ENCODE measurements around the gene RIMS4. TPM values are rescaled to one million over a fixed set of nuclear protein-coding genes. Genes with fewer than 3 reads are reported as not detected.

RIMS4 gene
- total and polyA plus RNA-seq, 10 of the 15 experiments (the other 5 are each of a cell fraction or from before 2014, with no cell fraction given), result under 0.01 to 0.07 (median 0.05) TPM; not detected in 5

DNA sequence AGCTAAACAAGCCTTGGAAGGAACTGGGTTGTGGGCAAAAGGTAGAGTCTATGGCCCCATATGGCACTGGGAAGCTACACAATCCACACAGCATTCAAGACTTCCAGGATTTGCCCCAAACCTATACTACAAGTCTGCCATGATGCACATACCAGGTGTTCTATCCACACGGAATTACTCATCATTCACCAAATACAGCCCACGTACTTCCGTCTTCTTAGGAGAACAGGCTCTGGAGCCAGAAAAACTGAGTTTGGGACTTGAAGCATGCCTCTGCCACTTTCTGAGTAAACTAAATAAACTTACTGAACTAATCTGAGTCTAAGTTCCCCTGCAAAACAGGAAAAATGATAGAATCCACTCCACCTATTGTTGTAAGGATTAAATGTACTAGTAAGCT is 28.6 kb downstream of the RIMS4 start (continued):
- TF ChIP-seq, protein P1, sequence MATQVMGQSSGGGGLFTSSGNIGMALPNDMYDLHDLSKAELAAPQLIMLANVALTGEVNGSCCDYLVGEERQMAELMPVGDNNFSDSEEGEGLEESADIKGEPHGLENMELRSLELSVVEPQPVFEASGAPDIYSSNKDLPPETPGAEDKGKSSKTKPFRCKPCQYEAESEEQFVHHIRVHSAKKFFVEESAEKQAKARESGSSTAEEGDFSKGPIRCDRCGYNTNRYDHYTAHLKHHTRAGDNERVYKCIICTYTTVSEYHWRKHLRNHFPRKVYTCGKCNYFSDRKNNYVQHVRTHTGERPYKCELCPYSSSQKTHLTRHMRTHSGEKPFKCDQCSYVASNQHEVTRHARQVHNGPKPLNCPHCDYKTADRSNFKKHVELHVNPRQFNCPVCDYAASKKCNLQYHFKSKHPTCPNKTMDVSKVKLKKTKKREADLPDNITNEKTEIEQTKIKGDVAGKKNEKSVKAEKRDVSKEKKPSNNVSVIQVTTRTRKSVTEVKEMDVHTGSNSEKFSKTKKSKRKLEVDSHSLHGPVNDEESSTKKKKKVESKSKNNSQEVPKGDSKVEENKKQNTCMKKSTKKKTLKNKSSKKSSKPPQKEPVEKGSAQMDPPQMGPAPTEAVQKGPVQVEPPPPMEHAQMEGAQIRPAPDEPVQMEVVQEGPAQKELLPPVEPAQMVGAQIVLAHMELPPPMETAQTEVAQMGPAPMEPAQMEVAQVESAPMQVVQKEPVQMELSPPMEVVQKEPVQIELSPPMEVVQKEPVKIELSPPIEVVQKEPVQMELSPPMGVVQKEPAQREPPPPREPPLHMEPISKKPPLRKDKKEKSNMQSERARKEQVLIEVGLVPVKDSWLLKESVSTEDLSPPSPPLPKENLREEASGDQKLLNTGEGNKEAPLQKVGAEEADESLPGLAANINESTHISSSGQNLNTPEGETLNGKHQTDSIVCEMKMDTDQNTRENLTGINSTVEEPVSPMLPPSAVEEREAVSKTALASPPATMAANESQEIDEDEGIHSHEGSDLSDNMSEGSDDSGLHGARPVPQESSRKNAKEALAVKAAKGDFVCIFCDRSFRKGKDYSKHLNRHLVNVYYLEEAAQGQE (IDR thresholded peaks at IDR 0.05; ENCODE audit: low read depth, low read length), result no peak
- TF ChIP-seq HDAC6 (IDR thresholded peaks at IDR 0.05; ENCODE audit: unreplicated experiment) (no peak), ZBTB11 (CRISPR knock-in tag; IDR thresholded peaks at IDR 0.05) (no peak), NR2F1 (conservative IDR thresholded peaks at IDR 0.05) (no peak), NKRF (conservative IDR thresholded peaks at IDR 0.05) (no peak), SMARCA5 (IDR thresholded peaks at IDR 0.05) (no peak), STAT3 (IDR thresholded peaks at IDR 0.05; ENCODE audit: low read depth, low read length) (no peak)
- TF ChIP-seq, protein P2, sequence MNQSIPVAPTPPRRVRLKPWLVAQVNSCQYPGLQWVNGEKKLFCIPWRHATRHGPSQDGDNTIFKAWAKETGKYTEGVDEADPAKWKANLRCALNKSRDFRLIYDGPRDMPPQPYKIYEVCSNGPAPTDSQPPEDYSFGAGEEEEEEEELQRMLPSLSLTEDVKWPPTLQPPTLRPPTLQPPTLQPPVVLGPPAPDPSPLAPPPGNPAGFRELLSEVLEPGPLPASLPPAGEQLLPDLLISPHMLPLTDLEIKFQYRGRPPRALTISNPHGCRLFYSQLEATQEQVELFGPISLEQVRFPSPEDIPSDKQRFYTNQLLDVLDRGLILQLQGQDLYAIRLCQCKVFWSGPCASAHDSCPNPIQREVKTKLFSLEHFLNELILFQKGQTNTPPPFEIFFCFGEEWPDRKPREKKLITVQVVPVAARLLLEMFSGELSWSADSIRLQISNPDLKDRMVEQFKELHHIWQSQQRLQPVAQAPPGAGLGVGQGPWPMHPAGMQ (IDR thresholded peaks at IDR 0.05; ENCODE audit: borderline replicate concordance), result no peak
- TF ChIP-seq, protein P3, sequence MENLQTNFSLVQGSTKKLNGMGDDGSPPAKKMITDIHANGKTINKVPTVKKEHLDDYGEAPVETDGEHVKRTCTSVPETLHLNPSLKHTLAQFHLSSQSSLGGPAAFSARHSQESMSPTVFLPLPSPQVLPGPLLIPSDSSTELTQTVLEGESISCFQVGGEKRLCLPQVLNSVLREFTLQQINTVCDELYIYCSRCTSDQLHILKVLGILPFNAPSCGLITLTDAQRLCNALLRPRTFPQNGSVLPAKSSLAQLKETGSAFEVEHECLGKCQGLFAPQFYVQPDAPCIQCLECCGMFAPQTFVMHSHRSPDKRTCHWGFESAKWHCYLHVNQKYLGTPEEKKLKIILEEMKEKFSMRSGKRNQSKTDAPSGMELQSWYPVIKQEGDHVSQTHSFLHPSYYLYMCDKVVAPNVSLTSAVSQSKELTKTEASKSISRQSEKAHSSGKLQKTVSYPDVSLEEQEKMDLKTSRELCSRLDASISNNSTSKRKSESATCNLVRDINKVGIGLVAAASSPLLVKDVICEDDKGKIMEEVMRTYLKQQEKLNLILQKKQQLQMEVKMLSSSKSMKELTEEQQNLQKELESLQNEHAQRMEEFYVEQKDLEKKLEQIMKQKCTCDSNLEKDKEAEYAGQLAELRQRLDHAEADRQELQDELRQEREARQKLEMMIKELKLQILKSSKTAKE (IDR thresholded peaks at IDR 0.05; ENCODE audit: low read depth, poor library complexity, severe bottlenecking), result no peak
